Ishikawa (cell line): ENCODE data around the gene HCN4.

ENCODE experiments used
- CEBPB ChIP-seq: IDR thresholded peaks from 2 replicates; pipeline ENCODE4 v1.6.1; 2012
- EGR1 ChIP-seq: IDR thresholded peaks from 2 replicates; pipeline ENCODE4 v1.6.1; 2012
- EP300 ChIP-seq: IDR thresholded peaks from 2 replicates; pipeline ENCODE4 v1.6.1; 2012; ENCODE audit warnings: borderline replicate concordance
- RAD21 ChIP-seq: IDR thresholded peaks from 2 replicates; pipeline ENCODE4 v1.6.1; 2012; ENCODE audit warnings: low read depth
- TEAD4 ChIP-seq: IDR thresholded peaks from 2 replicates; pipeline ENCODE4 v1.6.1; 2012
- YY1 ChIP-seq: IDR thresholded peaks from 2 replicates; pipeline ENCODE4 v1.6.1; 2012; ENCODE audit warnings: low read depth
- ZBTB7A ChIP-seq: IDR thresholded peaks from 2 replicates; pipeline ENCODE4 v1.6.1; 2012; ENCODE audit warnings: low read depth
- TF ChIP-seq, protein P1 (sequence below): IDR thresholded peaks from 2 replicates; pipeline ENCODE4 v1.6.1; 2012
- TF ChIP-seq, protein P2 (sequence below): IDR thresholded peaks from 2 replicates; pipeline ENCODE4 v1.6.1; 2012; ENCODE audit warnings: low read depth, mild to moderate bottlenecking

DNA sequence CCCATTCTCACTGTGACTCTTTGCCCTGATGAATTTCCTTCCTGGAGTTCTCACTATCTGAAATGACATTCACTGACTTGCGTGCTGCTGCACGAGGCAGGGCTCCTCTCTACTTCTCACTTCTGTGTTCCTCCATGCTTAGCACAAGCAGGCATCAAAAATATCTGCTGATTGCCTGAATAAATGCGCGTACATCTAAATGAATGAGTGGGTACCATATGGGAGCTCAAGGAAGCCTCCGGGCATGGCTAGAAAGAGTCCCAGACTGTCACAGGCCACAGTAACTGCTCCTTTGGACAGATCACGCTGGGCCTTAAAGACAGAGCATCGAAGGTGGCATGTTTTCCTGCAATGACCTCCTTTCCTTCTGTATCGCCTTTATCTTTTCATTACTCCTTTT, 31.6 kb downstream of the HCN4 start:
- TF ChIP-seq, protein P1, sequence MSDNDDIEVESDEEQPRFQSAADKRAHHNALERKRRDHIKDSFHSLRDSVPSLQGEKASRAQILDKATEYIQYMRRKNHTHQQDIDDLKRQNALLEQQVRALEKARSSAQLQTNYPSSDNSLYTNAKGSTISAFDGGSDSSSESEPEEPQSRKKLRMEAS: no peak
- TF ChIP-seq YY1 (no peak), ZBTB7A (no peak), TEAD4 (no peak), RAD21 (no peak), EP300 (no peak), CEBPB (no peak), EGR1 (no peak)
- TF ChIP-seq, protein P2, sequence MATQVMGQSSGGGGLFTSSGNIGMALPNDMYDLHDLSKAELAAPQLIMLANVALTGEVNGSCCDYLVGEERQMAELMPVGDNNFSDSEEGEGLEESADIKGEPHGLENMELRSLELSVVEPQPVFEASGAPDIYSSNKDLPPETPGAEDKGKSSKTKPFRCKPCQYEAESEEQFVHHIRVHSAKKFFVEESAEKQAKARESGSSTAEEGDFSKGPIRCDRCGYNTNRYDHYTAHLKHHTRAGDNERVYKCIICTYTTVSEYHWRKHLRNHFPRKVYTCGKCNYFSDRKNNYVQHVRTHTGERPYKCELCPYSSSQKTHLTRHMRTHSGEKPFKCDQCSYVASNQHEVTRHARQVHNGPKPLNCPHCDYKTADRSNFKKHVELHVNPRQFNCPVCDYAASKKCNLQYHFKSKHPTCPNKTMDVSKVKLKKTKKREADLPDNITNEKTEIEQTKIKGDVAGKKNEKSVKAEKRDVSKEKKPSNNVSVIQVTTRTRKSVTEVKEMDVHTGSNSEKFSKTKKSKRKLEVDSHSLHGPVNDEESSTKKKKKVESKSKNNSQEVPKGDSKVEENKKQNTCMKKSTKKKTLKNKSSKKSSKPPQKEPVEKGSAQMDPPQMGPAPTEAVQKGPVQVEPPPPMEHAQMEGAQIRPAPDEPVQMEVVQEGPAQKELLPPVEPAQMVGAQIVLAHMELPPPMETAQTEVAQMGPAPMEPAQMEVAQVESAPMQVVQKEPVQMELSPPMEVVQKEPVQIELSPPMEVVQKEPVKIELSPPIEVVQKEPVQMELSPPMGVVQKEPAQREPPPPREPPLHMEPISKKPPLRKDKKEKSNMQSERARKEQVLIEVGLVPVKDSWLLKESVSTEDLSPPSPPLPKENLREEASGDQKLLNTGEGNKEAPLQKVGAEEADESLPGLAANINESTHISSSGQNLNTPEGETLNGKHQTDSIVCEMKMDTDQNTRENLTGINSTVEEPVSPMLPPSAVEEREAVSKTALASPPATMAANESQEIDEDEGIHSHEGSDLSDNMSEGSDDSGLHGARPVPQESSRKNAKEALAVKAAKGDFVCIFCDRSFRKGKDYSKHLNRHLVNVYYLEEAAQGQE: no peak
